Subcutaneous adipose tissue (tissue), 4 donors: ENCODE results near the gene CDH23. TPM values are rescaled to one million over a fixed set of nuclear protein-coding genes. Genes with fewer than 3 reads are reported as not detected.

Source experiments
- total RNA-seq, 4 donors: library from RNA; depleted of rRNA; stranded (reverse); fragments of >200 nt; gene quantifications; one replicate each; pipeline ENCODE4 v1.1.0, GENCODE V29; 2016
- TF ChIP-seq, protein P1 (sequence below): fragments of 450-650 bp; IDR thresholded peaks from one replicate; pipeline ENCODE4 v1.5.1; 2016; ENCODE audit warnings: low read depth, mild to moderate bottlenecking, control low read depth, antibody characterized with exemption, moderate library complexity

The CDH23 gene
- total RNA-seq, 4 donors from 2014 or later = 14.3 to 74.8 (median 24.1) TPM

DNA sequence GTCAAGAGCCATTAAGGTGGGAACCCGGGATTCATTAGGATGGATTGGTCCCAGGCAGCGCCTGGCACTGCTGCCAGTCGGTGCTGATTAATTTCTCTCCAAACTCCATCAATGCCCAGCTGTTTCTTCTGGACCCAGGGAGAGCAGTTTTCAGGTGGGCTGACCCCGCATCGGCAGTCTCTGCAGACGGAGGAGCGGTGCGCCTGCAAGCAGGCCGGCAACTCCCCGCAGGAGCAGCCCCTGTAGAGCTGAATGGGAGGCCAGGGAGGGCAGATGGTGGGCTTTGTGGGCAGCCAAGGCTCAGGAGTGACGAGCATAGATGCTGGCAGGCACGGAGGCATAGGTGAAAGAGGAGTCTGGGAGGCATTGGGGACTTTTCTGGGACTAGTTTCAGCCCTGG is 56.5 kb downstream of the CDH23 start:
- TF ChIP-seq, protein P1, sequence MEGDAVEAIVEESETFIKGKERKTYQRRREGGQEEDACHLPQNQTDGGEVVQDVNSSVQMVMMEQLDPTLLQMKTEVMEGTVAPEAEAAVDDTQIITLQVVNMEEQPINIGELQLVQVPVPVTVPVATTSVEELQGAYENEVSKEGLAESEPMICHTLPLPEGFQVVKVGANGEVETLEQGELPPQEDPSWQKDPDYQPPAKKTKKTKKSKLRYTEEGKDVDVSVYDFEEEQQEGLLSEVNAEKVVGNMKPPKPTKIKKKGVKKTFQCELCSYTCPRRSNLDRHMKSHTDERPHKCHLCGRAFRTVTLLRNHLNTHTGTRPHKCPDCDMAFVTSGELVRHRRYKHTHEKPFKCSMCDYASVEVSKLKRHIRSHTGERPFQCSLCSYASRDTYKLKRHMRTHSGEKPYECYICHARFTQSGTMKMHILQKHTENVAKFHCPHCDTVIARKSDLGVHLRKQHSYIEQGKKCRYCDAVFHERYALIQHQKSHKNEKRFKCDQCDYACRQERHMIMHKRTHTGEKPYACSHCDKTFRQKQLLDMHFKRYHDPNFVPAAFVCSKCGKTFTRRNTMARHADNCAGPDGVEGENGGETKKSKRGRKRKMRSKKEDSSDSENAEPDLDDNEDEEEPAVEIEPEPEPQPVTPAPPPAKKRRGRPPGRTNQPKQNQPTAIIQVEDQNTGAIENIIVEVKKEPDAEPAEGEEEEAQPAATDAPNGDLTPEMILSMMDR = no peak

DNA sequence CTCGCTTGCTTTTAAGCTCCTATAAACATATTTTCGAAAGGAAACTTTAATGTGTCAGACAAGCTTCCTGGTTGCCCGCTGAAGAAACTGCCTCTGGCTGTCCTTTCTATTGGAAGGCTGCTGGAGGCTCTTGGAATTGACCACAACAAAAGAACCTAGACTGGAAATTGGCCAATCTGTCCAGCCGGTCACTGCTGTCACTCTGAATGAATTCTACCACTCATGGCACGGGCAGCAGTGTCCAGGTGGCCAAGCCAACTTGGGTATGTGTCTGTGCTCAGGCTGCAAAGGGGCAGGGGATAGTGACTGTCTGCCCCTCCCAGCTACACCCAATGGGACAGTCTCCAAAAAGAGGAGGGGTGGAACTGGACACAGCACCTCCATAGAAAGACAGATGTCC is 57.6 kb downstream of the CDH23 start:
- TF ChIP-seq, protein P1 = no peak

DNA sequence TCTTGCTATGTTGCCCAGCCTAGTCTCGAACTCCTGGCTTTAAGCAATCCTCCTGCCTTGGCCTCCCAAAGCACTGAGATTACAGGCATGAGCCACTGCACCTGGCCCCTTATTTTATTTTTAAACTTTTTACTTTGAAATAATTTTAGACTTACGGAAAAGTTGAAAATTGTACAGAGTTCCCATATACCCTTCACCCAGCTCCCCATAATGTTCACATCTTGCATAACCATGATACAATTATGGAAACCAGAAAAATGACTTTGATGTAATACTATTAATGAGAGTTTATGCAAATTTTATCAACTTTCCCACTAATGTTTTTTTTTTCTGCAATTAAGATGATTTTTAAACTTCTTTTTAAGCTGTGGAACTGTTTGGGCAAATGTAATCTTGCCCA is 58.3 kb downstream of the CDH23 start:
- TF ChIP-seq, protein P1 = no peak

DNA sequence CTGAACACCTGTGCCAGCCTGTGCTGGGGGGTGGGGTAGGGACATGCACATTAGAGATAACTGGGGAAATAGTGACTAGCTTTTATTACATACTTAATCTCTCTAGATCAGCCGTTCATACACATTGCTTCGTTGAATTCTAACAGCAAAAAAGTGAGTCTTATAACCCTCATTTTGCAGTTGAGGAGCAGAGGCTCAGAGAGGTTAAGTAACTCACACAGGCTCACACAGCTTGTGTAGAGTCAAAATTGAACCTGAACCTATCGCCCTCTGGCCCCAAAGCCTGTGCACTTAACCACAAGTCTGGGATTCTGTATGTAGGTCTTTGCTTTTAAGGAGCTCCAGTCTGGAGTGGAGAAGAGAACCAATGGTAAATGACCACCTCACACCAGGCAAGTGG is 59.9 kb downstream of the CDH23 start:
- TF ChIP-seq, protein P1 = no peak

DNA sequence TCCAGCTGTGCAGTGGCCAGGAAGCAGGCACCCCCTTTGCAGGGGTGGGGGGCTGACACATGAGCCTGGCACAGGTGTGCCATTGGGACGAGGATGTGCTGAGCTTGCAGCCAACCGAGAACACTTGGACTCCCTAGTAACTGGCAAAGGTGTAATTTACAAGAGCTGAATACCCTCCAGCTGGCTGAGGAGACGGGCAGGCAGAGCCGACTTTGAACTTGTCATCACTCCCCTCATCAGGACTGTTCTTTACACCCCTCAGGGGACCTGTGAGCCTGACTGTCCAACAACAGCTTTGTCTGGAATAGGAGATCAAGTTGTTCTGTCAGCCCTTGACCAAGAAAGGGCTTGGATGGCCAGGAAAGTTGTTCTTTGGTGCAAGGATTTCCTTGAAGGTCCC is 61.2 kb downstream of the CDH23 start:
- TF ChIP-seq, protein P1 = no peak

DNA sequence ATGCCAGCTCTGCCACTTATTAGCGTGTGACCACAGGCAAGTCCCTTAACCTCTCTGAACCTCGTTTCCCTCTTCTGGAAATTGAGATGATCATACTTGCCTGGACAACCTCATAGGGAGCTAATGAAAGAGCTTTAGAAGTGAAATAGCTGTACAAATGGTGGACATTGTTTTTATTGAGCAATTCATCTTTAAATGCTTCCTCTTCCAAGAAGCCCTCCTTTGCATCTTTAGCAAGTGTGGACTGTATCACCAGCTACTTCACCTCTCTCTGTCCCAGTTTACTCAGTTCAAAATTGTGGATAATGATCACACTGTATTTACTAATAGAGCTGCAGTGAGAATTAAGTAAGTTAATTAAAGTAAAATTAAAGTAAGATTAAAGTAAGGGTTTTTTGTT is 61.7 kb downstream of the CDH23 start:
- TF ChIP-seq, protein P1 = no peak

DNA sequence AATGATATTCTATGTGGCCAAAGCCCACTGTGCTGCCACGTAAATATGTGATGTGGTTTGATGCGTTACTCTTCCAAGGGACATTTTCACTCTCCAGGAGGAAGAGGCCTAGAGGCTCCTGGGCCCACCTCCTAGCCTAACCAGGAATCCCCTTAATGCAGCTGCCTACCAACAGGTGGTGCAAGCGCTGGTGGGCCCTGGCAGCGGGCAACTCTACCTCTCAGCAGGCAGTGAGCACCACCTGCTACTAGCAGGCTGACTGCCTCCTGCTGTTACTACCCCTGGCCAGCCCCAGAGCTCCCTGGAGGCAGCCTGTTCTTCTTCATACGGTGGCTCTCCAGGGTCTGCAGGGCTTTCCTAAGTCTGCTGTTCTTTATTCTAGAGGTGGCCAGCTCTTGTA is 62.8 kb downstream of the CDH23 start:
- TF ChIP-seq, protein P1 = no peak

DNA sequence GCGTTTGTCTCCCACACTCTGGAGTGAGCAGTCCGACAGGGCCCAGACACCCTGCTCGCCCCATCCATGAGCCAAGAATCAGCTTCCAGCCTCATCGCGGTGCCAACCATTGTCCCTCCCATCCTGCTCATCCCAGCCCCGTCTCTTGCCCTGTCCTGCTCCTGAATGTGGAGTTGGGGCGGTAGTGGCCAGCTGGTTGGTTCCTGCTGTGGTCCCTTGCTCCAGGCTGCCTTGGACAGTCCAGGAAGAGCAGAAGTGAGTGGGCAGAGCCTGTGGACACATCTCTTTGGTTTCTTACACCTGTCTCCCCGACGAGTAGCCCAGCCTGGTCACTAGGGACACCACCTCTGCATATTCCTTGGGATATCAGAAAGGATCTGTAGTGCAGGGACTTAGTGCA is 63.9 kb downstream of the CDH23 start:
- TF ChIP-seq, protein P1 = no peak
